Fibroblast of lung (primary cell): Measurements from ENCODE around the gene CTDSP1. TPM values are rescaled to one million over a fixed set of nuclear protein-coding genes. Genes with fewer than 3 reads are reported as not detected.

Experiments
- DNase-seq, 2 donors: peaks; one replicate each; pipeline versions ENCODE4 v3.0.0 to v3.0.0-alpha.2; 2010; ENCODE audit warnings: low read depth in 2 of 2
- H2AFZ ChIP-seq: 2 replicates; pipeline ENCODE4 v1.5.1; 2012; ENCODE audit warnings: low read length, control low read depth, inconsistent platforms
- H3K27ac ChIP-seq: 2 replicates; pipeline ENCODE4 v1.5.1; 2011; ENCODE audit warnings: low read length, control low read depth; ENCODE audit not compliant: insufficient read depth
- H3K27me3 ChIP-seq: 2 replicates; pipeline ENCODE4 v1.5.1; 2011; ENCODE audit warnings: mild to moderate bottlenecking, low read length; ENCODE audit not compliant: control insufficient read depth, insufficient read depth
- H3K36me3 ChIP-seq: 2 replicates; pipeline ENCODE4 v1.5.1; 2011; ENCODE audit warnings: low read length; ENCODE audit not compliant: control insufficient read depth, insufficient read depth
- H3K4me1 ChIP-seq: 2 replicates; pipeline ENCODE4 v1.5.1; 2011; ENCODE audit warnings: low read length; ENCODE audit not compliant: control insufficient read depth, insufficient read depth; ENCODE audit errors: extremely low read depth
- H3K4me2 ChIP-seq: 2 replicates; pipeline ENCODE4 v1.5.1; 2011; ENCODE audit warnings: low read length, control low read depth; ENCODE audit not compliant: insufficient read depth; ENCODE audit errors: extremely low read depth
- H3K4me3 ChIP-seq, 4 experiments: fragments of 200-600 bp in 1 of 4; sonication (generic) in 1 of 4; replicated peaks in 1 of 4; 2 replicates each; pipeline ENCODE4 v1.5.1; 2011 to 2016; ENCODE audit warnings: low read length in 4 of 4, low read depth in 3 of 4, mild to moderate bottlenecking in 3 of 4, control low read depth in 2 of 4, inconsistent platforms in 1 of 4, mixed read lengths in 1 of 4; ENCODE audit not compliant: insufficient read depth in 1 of 4; ENCODE audit errors: control extremely low read depth in 1 of 4
- H3K79me2 ChIP-seq: 2 replicates; pipeline ENCODE4 v1.5.1; 2012; ENCODE audit warnings: mild to moderate bottlenecking, low read length, inconsistent platforms; ENCODE audit not compliant: control insufficient read depth, insufficient read depth
- H3K9ac ChIP-seq: 2 replicates; pipeline ENCODE4 v1.5.1; 2011; ENCODE audit warnings: mild to moderate bottlenecking, low read length, control low read depth; ENCODE audit not compliant: insufficient read depth
- H3K9me3 ChIP-seq: 2 replicates; pipeline ENCODE4 v1.5.1; 2012; ENCODE audit warnings: low read depth, low read length; ENCODE audit not compliant: control insufficient read depth, insufficient read depth
- H4K20me1 ChIP-seq: 2 replicates; pipeline ENCODE4 v1.5.1; 2011; ENCODE audit warnings: low read length; ENCODE audit not compliant: control insufficient read depth, insufficient read depth; ENCODE audit errors: extremely low read depth
- EZH2 ChIP-seq: IDR thresholded peaks from 2 replicates; pipeline ENCODE4 v1.5.1; 2012; ENCODE audit warnings: low read length, control low read depth, mild to moderate bottlenecking; ENCODE audit errors: missing control alignments
- polyA plus RNA-seq, 2 donors: library from polyadenylated mRNA; depleted of rRNA in 1 of 2; stranded (reverse) in 1 of 2; unstranded in 1 of 2; fragments of >200 nt; gene quantifications; 2 replicates each; pipeline ENCODE4 v1.2.1, GENCODE V29; 2011 to 2012; ENCODE audit warnings: missing spikeins in 1 of 2
- total RNA-seq: library from RNA; depleted of rRNA; stranded (reverse); fragments of >200 nt; gene quantifications from 2 replicates; pipeline ENCODE4 v1.2.1, GENCODE V29; 2014
- TF ChIP-seq, protein P1 (sequence below), 2 donors: IDR thresholded peaks in 1 of 2; conservative IDR thresholded peaks in 1 of 2; 1 replicate in 1 of 2; 2 replicates in 1 of 2; pipeline ENCODE4 v1.5.1; 2011 to 2012; ENCODE audit warnings: low read length in 2 of 2, control low read depth in 1 of 2, inconsistent platforms in 1 of 2, low read depth in 1 of 2, mild to moderate bottlenecking in 1 of 2

CTDSP1 gene
- total and polyA plus RNA-seq, 2 donors (not counting 1 experiment from before 2014, with no cell fraction given) = 45.4 to 69.6 TPM

DNA sequence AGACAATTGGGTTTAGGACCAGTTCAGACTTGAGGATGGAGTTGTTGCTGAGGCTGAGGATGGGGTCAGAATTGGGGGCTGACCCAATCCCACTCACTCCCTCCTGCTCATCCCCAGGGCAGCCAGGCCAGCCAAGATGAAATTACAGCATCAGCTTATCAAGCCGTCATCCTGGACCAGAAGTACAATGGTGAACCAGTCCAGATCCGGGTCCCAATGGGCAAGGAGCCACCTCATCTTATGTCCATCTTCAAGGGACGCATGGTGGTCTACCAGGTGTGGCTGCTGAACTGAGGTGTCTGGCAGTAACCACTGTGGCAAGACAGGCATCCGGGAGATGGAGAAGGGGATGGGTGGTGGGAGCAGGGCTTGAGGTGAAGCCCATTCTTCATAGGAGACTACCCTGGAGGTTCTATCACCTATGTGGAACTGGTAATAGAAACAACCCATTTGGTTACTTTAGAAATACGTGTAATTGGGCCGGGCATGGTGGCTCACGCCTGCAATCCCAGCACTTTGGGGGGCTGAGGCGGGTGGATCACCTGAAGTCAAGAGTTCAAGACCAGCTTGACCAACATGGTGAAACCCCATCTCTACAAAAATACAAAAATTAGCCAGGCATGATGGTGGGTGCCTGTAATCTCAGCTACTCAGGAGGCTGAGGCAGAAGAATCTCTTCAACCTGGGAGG lies 33.2 kb downstream of the CTDSP1 start:
- TF ChIP-seq EZH2 = no peak
- TF ChIP-seq, protein P1, sequence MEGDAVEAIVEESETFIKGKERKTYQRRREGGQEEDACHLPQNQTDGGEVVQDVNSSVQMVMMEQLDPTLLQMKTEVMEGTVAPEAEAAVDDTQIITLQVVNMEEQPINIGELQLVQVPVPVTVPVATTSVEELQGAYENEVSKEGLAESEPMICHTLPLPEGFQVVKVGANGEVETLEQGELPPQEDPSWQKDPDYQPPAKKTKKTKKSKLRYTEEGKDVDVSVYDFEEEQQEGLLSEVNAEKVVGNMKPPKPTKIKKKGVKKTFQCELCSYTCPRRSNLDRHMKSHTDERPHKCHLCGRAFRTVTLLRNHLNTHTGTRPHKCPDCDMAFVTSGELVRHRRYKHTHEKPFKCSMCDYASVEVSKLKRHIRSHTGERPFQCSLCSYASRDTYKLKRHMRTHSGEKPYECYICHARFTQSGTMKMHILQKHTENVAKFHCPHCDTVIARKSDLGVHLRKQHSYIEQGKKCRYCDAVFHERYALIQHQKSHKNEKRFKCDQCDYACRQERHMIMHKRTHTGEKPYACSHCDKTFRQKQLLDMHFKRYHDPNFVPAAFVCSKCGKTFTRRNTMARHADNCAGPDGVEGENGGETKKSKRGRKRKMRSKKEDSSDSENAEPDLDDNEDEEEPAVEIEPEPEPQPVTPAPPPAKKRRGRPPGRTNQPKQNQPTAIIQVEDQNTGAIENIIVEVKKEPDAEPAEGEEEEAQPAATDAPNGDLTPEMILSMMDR (conservative IDR thresholded peaks at IDR 0.05 in 1 of 2, IDR thresholded peaks at IDR 0.05 in 1 of 2; ENCODE audit: low read depth in 1 of 2, low read length in 2 of 2) = no peak
- no peaks in the 10 kb centered on the region for H3K4me1 ChIP-seq
- no peaks in the 10 kb centered on the region for H3K9me3 ChIP-seq
- H3K36me3 ChIP-seq = no peaks in the 10 kb centered on the region
- H4K20me1 ChIP-seq = no peaks in the 10 kb centered on the region
- H3K4me2 ChIP-seq = no peak overlapping the region
- peaks cover 9% of the 10 kb centered on the region for H3K27me3 ChIP-seq
- no peak overlapping the region for H3K4me3 ChIP-seq
- DNase-seq = no peak
- no peak overlapping the region for H3K27ac ChIP-seq
- H3K9ac ChIP-seq = no peak overlapping the region
- H2AFZ ChIP-seq = no peak overlapping the region
- no peaks in the 10 kb centered on the region for H3K79me2 ChIP-seq

DNA sequence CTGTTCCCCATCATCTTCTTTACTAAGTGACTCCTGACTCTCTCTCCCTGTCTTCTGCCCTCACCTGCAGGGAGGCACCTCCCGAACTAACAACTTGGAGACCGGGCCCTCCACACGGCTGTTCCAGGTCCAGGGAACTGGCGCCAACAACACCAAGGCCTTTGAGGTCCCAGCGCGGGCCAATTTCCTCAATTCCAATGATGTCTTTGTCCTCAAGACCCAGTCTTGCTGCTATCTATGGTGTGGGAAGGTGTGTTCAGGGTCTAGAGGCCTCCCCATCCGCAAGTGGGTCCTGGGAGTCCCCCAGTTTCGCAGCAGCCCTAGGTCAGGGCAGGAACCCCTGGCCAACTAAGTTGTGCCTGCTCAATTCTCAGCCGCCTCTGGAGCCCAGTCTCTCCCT lies 34.8 kb downstream of the CTDSP1 start:
- no peak overlapping the region for H3K4me3 ChIP-seq
- no peak overlapping the region for H3K4me2 ChIP-seq
- no peaks in the 10 kb centered on the region for H4K20me1 ChIP-seq
- H3K9ac ChIP-seq = no peak overlapping the region
- no peaks in the 10 kb centered on the region for H3K4me1 ChIP-seq
- H3K27me3 ChIP-seq = peaks cover 9% of the 10 kb centered on the region
- H3K79me2 ChIP-seq = no peaks in the 10 kb centered on the region
- H2AFZ ChIP-seq = no peak overlapping the region
- H3K27ac ChIP-seq = no peak overlapping the region
- H3K36me3 ChIP-seq = no peaks in the 10 kb centered on the region
- TF ChIP-seq, protein P1 (conservative IDR thresholded peaks at IDR 0.05 in 1 of 2, IDR thresholded peaks at IDR 0.05 in 1 of 2; ENCODE audit: low read depth in 1 of 2, low read length in 2 of 2) = no peak
- no peak for TF ChIP-seq EZH2
- no peak for DNase-seq
- no peaks in the 10 kb centered on the region for H3K9me3 ChIP-seq

DNA sequence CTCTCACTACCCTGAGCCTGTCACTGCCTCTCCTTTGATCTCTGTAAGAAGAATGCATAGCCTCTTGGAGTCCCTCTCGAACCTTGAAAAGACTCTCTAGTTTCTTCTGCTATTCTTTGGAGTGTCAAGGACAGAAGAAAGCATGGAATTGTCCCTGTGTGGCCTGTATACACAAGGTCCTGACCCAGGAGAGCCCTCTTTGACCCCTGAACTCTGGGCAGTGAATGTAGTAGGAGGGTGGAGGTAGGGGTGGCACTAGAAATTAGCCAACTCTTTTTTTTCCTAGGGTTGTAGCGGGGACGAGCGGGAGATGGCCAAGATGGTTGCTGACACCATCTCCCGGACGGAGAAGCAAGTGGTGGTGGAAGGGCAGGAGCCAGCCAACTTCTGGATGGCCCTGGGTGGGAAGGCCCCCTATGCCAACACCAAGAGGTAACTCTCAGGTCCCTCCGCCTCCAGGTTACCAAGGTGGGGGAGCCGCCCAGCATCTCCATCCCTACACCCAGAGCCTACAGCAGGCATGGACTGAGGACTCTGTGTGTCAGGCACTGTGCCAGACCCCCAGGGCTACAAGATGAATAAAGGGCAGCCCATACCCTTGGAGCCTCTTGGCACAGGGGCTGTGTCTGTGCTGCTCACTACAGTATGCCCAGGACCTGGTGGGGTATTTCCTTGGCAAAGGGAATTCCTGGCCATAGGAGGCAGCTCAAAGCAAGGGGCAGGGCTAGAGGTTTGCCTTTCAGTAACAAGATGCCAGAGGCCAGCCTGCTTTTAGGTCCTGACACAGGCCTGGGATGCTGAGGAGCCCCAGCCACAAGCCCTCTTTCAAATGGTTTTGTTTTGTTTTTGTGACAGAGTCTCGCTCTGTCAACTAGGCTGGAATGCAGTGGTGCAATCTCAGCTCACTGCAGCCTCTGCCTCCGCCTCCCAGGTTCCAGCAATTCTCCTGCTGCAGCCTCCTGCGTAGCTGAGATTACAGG lies 35.6 kb downstream of the CTDSP1 start:
- H4K20me1 ChIP-seq = no peaks in the 10 kb centered on the region
- H3K27ac ChIP-seq = no peak overlapping the region
- H3K9me3 ChIP-seq = no peaks in the 10 kb centered on the region
- H3K4me3 ChIP-seq = no peak overlapping the region
- no peak for DNase-seq
- H3K27me3 ChIP-seq = peaks cover 9% of the 10 kb centered on the region
- TF ChIP-seq, protein P1 (conservative IDR thresholded peaks at IDR 0.05 in 1 of 2, IDR thresholded peaks at IDR 0.05 in 1 of 2; ENCODE audit: low read depth in 1 of 2, low read length in 2 of 2) = no peak
- no peaks in the 10 kb centered on the region for H3K4me1 ChIP-seq
- no peak overlapping the region for H3K9ac ChIP-seq
- H3K79me2 ChIP-seq = no peaks in the 10 kb centered on the region
- H3K36me3 ChIP-seq = no peaks in the 10 kb centered on the region
- H2AFZ ChIP-seq = no peak overlapping the region
- H3K4me2 ChIP-seq = no peak overlapping the region
